A549 (cell line): ENCODE data around the gene UPF2. TPM values are rescaled to one million over a fixed set of nuclear protein-coding genes. Genes with fewer than 3 reads are reported as not detected.

Source experiments
- ATAC-seq, 2 experiments: fragments of 200-7000 bp in 1 of 2; fragments of >200 bp in 1 of 2; cut with Nextera tagmentation in 1 of 2; cut with Tn5 transposase in 1 of 2; 3 replicates each; pipeline versions ENCODE4 v1.8.0 to v1.9.1; 2018 to 2020; ENCODE audit warnings: mild to moderate bottlenecking in 1 of 2, moderate library complexity in 1 of 2
- CTCF ChIA-PET: fragments of 300-600 bp; sonication (Branson Sonifier 250); formaldehyde crosslinking; extraction: SDS; loops from one replicate; lab custom pipeline; 2021; ENCODE audit warnings: antibody characterized with exemption, inconsistent platforms; lab: Yijun Ruan, JAX
- POLR2A ChIA-PET: fragments of 350-600 bp; formaldehyde crosslinking; extraction: SDS; loops from one replicate; lab custom pipeline; 2021; ENCODE audit warnings: antibody characterized with exemption, inconsistent platforms; lab: Yijun Ruan, JAX
- DNase-seq, 2 experiments: peaks; one replicate each; pipeline versions ENCODE4 v3.0.0 to v3.0.0-alpha.2; 2011 to 2016; ENCODE audit warnings: low read depth in 1 of 2, low spot score in 1 of 2
- FAIRE-seq: peaks from 2 replicates; lab custom pipeline; 2011; peaks lifted over from hg19 to GRCh38; lab: Jason Lieb, UNC
- H3K27ac ChIP-seq, 2 experiments: fragments of >200 bp; sonication (Bioruptor Twin); formaldehyde crosslinking; 3 replicates each; pipeline ENCODE4 v1.5.1; 2016 to 2017
- H3K4me1 ChIP-seq: fragments of >200 bp; sonication (Bioruptor Twin); formaldehyde crosslinking; 3 replicates; pipeline ENCODE4 v1.6.1; 2016
- H3K4me2 ChIP-seq: fragments of >200 bp; sonication (Bioruptor Twin); formaldehyde crosslinking; 3 replicates; pipeline ENCODE4 v1.6.1; 2016
- H3K4me3 ChIP-seq: fragments of >200 bp; sonication (Bioruptor Twin); formaldehyde crosslinking; 3 replicates; pipeline ENCODE4 v1.5.1; 2016
- H3K9me3 ChIP-seq: fragments of >200 bp; sonication (Bioruptor Twin); formaldehyde crosslinking; 3 replicates; pipeline ENCODE4 v1.6.1; 2016
- ATOH8 ChIP-seq: fragments of 250-450 bp; sonication (Bioruptor Pico); IDR thresholded peaks from 2 replicates; pipeline ENCODE4 v1.5.0; 2020; ENCODE audit warnings: low read depth, mild to moderate bottlenecking, moderate library complexity
- CBX2 ChIP-seq: fragments of 200-600 bp; sonication (generic); IDR thresholded peaks from 2 replicates; pipeline ENCODE4 v1.6.1; 2016; ENCODE audit warnings: low read depth, mild to moderate bottlenecking, borderline replicate concordance
- CBX8 ChIP-seq: fragments of 200-600 bp; sonication (generic); IDR thresholded peaks from 2 replicates; pipeline ENCODE4 v1.6.1; 2016
- CEBPB ChIP-seq, 2 experiments: fragments of >200 bp in 1 of 2; sonication (Bioruptor Twin) in 1 of 2; formaldehyde crosslinking in 1 of 2; IDR thresholded peaks; 2 replicates each; pipeline ENCODE4 v1.6.1; 2012 to 2016
- CHD2 ChIP-seq: fragments of 150-350 bp; IDR thresholded peaks from 2 replicates; pipeline ENCODE4 v1.6.1; 2014; ENCODE audit warnings: low read length; ENCODE audit not compliant: partially characterized antibody
- CHD4 ChIP-seq: fragments of 200-600 bp; sonication (generic); IDR thresholded peaks from 2 replicates; pipeline ENCODE4 v1.6.1; 2016; ENCODE audit warnings: antibody characterized with exemption, mild to moderate bottlenecking, borderline replicate concordance
- ESRRA ChIP-seq: fragments of 150-350 bp; IDR thresholded peaks from 2 replicates; pipeline ENCODE4 v1.6.1; 2014; ENCODE audit warnings: mild to moderate bottlenecking, low read length, borderline replicate concordance
- GATA3 ChIP-seq: IDR thresholded peaks from 2 replicates; pipeline ENCODE4 v1.6.1; 2012; ENCODE audit warnings: borderline replicate concordance
- HES2 ChIP-seq: fragments of >200 bp; sonication (Bioruptor Twin); formaldehyde crosslinking; IDR thresholded peaks from 2 replicates; pipeline ENCODE4 v1.6.1; 2016
- HMGXB4 ChIP-seq: fragments of 250-450 bp; sonication (Bioruptor Pico); IDR thresholded peaks from 2 replicates; pipeline ENCODE4 v1.5.0; 2021; ENCODE audit warnings: mild to moderate bottlenecking, moderate library complexity, borderline replicate concordance
- HOXA7 ChIP-seq: fragments of 250-450 bp; sonication (Bioruptor Pico); IDR thresholded peaks from 2 replicates; pipeline ENCODE4 v1.5.0; 2020; ENCODE audit warnings: mild to moderate bottlenecking, moderate library complexity
- KDM5A ChIP-seq: fragments of 200-600 bp; sonication (generic); IDR thresholded peaks from 2 replicates; pipeline ENCODE4 v1.6.1; 2016; ENCODE audit warnings: antibody characterized with exemption, mild to moderate bottlenecking
- MAZ ChIP-seq: fragments of 150-350 bp; IDR thresholded peaks from 2 replicates; pipeline ENCODE4 v1.6.1; 2014; ENCODE audit warnings: antibody characterized with exemption, low read depth, low read length, borderline replicate concordance
- NFE2L2 ChIP-seq: fragments of 150-350 bp; conservative IDR thresholded peaks from 2 replicates; pipeline ENCODE4 v1.6.1; 2014; ENCODE audit warnings: low read length
- RARB ChIP-seq: fragments of 250-450 bp; sonication (Bioruptor Pico); IDR thresholded peaks from 2 replicates; pipeline ENCODE4 v1.8.0; 2021; ENCODE audit warnings: mild to moderate bottlenecking, moderate library complexity
- RCOR1 ChIP-seq: fragments of 150-350 bp; IDR thresholded peaks from 2 replicates; pipeline ENCODE4 v1.6.1; 2014; ENCODE audit warnings: antibody characterized with exemption, low read length, low read depth
- REST ChIP-seq: fragments of 200-600 bp; sonication (generic); IDR thresholded peaks from 2 replicates; pipeline ENCODE4 v1.6.1; 2016; ENCODE audit warnings: antibody characterized with exemption, mild to moderate bottlenecking, moderate library complexity
- RNF2 ChIP-seq: fragments of 200-600 bp; sonication (generic); IDR thresholded peaks from 2 replicates; pipeline ENCODE4 v1.6.1; 2016; ENCODE audit warnings: low read depth, mild to moderate bottlenecking, antibody characterized with exemption, moderate library complexity, borderline replicate concordance
- SMC3 ChIP-seq: fragments of >200 bp; sonication (Bioruptor Twin); formaldehyde crosslinking; IDR thresholded peaks from 3 replicates; pipeline ENCODE4 v1.6.1; 2018; ENCODE audit warnings: inconsistent platforms
- ZNF302 ChIP-seq: fragments of 250-450 bp; sonication (Bioruptor Pico); IDR thresholded peaks from 2 replicates; pipeline ENCODE4 v1.9.0; 2021; ENCODE audit warnings: inconsistent platforms, mild to moderate bottlenecking, moderate library complexity
- WGBS: methylation state at CpG from one replicate; pipeline ENCODE4 v1.1.6; 2017; ENCODE audit errors: missing lambda C conversion rate; 5-methylcytosine and 5-hydroxymethylcytosine counted together
- polyA plus RNA-seq, 4 experiments: library from polyadenylated mRNA; depleted of rRNA in 3 of 4; stranded (reverse); fragments of >200 nt; fragmentation: RNase III in 1 of 4; extraction: RNeasy Plus Mini Kit Qiagen cat#74134 plus additional on column Dnase treatment in 1 of 4; gene quantifications; 2 replicates in 3 of 4; 3 replicates in 1 of 4; pipeline ENCODE4 v1.2.3, GENCODE V29; 2011 to 2017

Gene UPF2
- polyA plus RNA-seq, 2 of the 4 experiments (the other 2 are of a cell fraction): 16.5 to 21.6 TPM

- no peak for ATAC-seq
- CTCF ChIA-PET: interaction anchor here (3.1 kb wide), 1 partner anchor 11 kb away, joined by 8 read pairs; no protein-coding TSS in a partner anchor
- no peak overlapping the region for H3K4me3 ChIP-seq
- H3K4me1 ChIP-seq: 0 out of 3 replicates have a peak, but pooled peaks cover 9% of the 10 kb centered on the region
- DNase-seq: no peak
- no peak overlapping the region for H3K27ac ChIP-seq
- WGBS: 95% methylated on average over 8 of the region's 8 CpGs
- H3K9me3 ChIP-seq: no peaks in the 10 kb centered on the region
- no peak for FAIRE-seq
- no peak overlapping the region for H3K4me2 ChIP-seq
- TF ChIP-seq CHD2 (no peak), CBX2 (no peak), HES2 (no peak), CHD4 (no peak), REST (no peak), CBX8 (no peak), HMGXB4 (CRISPR knock-in tag) (no peak), ATOH8 (CRISPR knock-in tag) (no peak)
- TF ChIP-seq, all 56 proteins: peak for 0
- POLR2A ChIA-PET: no interaction called here
Observed at GRCh38 chr10:11918384-11918783, 124.2 kb downstream of the UPF2 start.

GRCh38 chr10:11913079-11913641 lies 129.4 kb downstream of the UPF2 start:
- ChIA-PET CTCF (interaction anchor here (0.9 to 1.0 kb wide), 2 partner anchors 73 to 130 kb away, joined by 3 read pairs; no protein-coding TSS in a partner anchor), POLR2A (interaction anchor here (0.6 kb wide), 1 partner anchor 1188 kb away, joined by 4 read pairs; no protein-coding TSS in a partner anchor)
- TF ChIP-seq GATA3: no peak
- TF ChIP-seq RARB: no peak
- no peak for TF ChIP-seq KDM5A
- TF ChIP-seq SMC3: no peak
- TF ChIP-seq RNF2: no peak
- whole genome bisulfite sequencing: 94% methylated on average over 11 of the region's 11 CpGs
- Histone ChIP-seq H3K4me3 (no peak overlapping the region), H3K27ac (no peak overlapping the region), H3K9me3 (no peaks in the 10 kb centered on the region), H3K4me1 (0 out of 3 replicates have a peak, but pooled peaks cover 9% of the 10 kb centered on the region), H3K4me2 (no peak overlapping the region)
- FAIRE-seq (no peak), DNase-seq (no peak), ATAC-seq (no peak; a peak in 2 of 6 replicates)

GRCh38 chr10:11910102-11910501 lies 132.5 kb downstream of the UPF2 start:
- FAIRE-seq (no peak), DNase-seq (no peak), ATAC-seq (no peak)
- Histone ChIP-seq H3K4me2 (no peak overlapping the region), H3K27ac (no peak overlapping the region), H3K4me3 (no peak overlapping the region), H3K9me3 (no peaks in the 10 kb centered on the region), H3K4me1 (no peaks in the 10 kb centered on the region)
- ChIA-PET POLR2A (no interaction called here), CTCF (interaction anchor here (0.6 to 1.2 kb wide), 3 partner anchors 32 to 1393 kb away, joined by 3 to 4 read pairs (median 3); no protein-coding TSS in a partner anchor)
- WGBS: 81% methylated on average over 10 of the region's 10 CpGs
- TF ChIP-seq NFE2L2 (no peak), MAZ (no peak), CBX8 (no peak), CEBPB (IDR thresholded peaks at IDR 0.05) (no peak), RCOR1 (no peak), ZNF302 (CRISPR knock-in tag) (no peak), ESRRA (no peak), CHD2 (no peak), SMC3 (no peak), HOXA7 (CRISPR knock-in tag) (no peak), REST (no peak)
